GM21825 (cell line): ENCODE data around the gene ANAPC2.

ENCODE experiments used
- ATAC-seq: cut with Tn5 transposase; IDR thresholded peaks from one replicate; pipeline ENCODE4 v1.9.1; 2021; ENCODE audit warnings: mild to moderate bottlenecking, moderate library complexity; ENCODE audit not compliant: unreplicated experiment

The ANAPC2 gene

DNA sequence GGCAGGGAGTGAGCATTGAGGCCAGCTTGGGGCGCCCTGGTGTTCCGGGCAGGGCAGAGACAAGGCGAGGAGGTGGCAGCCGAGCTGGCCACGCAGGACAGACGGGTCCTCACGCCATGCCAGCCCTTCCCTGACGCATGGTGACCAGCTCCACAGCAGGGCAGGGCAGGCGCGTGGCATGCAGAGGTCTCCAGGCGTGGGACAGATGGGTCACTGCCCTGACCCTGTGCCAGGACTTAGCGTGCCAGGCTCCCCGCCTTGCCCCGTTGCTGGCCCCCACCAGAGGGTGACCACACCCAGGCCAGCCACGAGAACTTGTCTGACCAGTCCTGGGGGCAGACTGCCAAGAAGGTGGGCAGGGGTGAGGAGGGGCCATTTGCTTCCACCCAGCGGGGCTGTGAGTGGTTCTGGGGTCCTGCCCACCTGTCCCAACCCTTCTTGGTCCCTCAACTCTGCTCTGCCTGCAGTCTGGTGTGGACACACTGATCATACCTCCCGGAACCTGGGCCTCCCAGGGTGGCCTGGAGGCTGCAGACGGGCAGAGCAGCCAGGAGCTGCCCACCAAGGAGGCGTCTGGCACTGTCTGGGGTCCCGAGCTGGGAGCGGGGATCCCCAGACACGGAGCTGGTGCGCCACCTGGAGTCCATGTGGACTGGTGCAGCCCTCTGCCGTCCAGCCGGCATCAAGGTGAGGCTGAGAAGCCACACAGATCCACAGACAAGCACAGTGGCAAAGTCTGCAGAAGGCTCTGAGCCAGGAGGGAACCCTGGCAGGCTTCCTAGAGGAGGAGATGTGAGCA is 38.9 kb upstream of the ANAPC2 start, which contains the start of gene RNF224:
RNF224 (plus strand) TSS at position 449 of the 799 bp plus-strand sequence. CDS start 834 bp downstream, outside the sequence.
- no peak for ATAC-seq

DNA sequence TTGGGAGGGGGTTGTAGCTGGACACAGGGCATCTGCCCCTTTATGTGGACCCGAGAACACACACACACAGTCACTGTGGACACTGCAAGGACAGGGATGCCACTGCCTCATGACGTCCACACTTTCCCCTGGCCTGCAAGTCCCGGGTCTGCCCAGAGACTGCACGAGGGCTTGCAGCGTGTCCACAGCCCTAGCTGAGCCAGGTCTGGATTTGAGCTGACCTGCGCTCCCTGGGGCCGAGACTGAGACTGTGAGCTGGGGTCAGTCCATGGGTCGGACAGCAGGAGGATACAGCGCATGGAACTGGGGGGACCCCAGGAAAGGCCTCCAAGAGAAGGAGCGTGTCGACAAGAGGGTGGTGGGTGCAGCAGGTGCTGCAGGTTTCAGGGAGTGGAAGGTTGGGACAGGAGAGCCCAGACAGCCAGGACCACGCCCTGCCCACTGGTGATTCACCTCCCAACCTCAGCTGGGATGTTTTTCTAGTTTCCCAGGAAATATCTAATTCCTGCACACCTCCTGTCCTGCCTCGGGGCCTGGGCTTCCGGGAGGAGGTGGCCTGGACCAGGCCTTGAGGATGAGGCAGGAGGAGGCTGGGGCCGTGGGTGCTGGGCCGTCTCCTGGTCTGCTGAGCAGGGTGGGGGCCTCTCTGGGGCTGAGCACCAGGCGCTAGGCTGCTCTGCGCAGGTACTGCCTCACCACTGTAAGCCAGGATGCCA is 38.1 kb upstream of the ANAPC2 start:
- no peak for ATAC-seq

GRCh38 chr9:137225699-137226331 is 37.5 kb upstream of the ANAPC2 start:
- no peak for ATAC-seq

GRCh38 chr9:137224830-137225694 is 36.7 kb upstream of the ANAPC2 start, which contains the start of gene CYSRT1:
TSS of gene CYSRT1 (plus strand) at chr9:137225174. CDS start at chr9:137225622, 448 bp downstream.
- ATAC-seq, result no peak

DNA sequence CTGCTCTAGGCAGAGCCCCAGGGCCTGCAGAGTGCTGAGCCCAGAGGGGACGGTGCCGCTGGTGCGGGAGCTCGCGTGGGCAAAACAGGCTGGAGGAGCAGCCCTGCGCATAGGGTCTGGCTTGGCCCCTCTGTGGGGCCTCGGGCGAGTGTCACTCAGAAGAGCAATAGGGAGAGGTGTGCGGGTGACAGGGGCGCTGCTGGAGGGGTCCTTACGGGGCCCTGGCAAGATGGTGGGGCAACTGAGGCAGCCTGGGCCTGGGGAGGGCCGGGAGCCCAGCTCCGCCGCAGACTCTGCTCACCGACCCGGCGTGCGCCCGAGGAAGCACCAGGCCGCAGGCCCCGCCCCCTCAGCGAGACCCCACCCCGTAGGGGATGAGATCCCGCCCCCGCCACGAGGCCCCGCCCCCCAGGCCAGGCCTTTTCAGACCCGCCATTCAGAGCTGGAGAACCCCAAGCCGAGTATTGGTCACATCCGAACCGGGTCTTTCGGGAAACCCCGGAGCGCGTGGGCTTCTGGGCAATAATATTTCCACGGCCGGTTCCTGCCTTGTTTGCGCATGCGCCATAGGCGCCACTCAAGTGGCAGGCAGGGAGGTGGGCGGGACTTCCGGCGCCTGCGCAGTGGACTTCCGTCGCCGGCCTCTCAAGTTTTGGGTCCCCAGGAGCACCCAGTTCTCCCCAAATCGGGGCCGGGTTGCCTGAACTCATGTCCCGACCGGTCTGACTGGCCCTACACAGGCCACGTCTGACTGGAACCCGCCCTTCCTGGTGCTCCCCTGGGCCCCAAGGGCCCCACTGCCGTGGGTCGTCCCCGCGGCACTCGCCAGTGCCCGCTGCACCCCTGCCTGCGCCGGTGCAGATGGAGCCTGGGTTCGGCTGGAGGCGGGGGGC is 35.0 kb upstream of the ANAPC2 start:
- ATAC-seq, result peak; percentile 51

- ATAC-seq, result no peak
These were observed 34.1 kb upstream of the ANAPC2 start, which contains the start of gene RNF208 for GRCh38 chr9:137222190-137223077. TSS of gene RNF208 (minus strand) at chr9:137222240. CDS start at chr9:137221212, 1,028 bp downstream.

DNA sequence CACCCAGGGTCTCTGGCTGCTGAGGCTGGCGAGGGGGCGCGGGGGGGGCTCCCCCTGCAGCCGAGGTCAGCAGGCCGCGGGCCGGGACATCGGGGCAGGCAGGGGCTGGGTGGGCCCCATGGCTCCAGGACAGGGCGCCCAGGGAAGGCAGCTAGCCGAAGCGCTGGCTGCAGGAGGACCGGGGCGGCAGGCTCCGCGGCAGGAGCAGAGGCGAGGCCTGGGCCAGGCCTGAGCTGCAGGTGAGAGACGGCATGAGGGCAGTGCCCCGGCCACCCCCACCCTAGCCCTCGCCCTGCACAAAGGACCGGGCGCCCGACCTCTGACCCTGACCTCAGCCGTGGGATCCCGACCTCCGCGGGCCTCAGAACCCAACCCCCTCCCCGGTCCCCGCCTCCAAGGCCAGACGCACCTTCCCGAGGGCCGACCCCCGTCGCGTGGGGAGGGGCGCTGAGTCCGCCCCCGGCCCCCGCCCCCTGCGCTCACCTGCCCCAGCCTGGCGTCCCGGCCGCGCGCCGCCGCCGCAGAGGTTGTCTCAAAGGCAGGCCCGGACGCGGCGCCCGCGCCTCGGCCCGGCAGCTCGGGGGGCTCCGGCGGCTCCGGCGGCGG is 33.2 kb upstream of the ANAPC2 start:
- no peak for ATAC-seq

DNA sequence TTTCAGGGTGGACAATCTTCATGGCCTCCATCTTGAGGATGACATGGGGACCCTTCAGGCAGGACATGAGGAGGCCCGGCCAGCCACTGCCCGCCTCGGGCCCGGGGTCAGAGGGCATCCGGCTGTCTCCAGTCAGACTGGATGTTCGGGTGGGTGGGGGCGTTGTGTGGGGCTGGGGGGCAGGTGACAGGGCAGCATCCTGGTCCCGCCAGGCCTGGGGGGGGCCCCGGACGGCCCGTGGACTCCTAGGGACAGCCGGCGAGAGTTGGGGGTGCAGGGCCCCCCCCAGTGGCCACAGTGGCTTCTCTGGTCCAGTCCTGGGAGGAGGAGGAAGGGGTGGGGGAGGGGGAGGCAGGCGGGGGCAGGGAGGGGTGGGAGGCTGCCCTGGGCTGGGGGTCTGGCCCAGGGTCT is 32.7 kb upstream of the ANAPC2 start:
- ATAC-seq, result no peak

DNA sequence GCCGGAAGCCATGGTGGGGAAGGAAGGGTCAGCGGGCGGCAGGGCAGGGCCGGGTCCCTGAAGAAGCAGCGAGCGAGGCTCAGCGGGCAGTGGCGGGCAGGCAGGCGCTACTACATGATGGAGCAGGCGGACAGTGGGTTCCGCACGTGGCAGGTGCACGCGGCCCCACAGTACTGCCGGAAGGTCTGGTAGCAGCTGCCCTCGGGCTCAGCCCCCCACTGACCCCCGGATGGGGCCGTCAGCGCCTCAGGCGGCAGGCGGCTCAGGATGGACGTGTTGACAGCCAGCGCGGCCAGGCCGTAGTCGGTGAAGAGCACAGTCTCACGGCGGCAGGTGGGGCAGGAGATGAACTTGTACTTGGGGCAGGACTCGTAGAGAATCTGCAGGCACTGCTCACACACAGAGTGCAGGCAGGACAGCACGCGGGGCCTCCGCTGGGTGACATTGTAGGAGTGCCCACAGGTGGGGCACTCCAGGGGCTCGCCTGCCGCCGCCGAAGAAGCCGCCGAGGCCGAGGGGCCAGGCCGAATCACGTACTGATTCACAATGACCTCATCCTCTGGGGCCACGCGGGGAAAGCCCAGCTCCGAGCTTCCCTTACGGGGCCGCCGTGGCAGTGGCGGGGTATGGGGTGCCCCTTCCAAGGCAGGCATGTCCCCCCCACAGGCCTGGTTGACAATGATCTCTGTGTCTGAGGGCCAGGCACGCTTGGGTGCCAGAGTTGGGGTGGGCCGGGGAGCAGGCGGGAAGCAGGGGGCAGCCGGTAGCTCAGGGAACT is 32.1 kb upstream of the ANAPC2 start:
- no peak for ATAC-seq

GRCh38 chr9:137219757-137220316 is 31.5 kb upstream of the ANAPC2 start:
- no peak for ATAC-seq

DNA sequence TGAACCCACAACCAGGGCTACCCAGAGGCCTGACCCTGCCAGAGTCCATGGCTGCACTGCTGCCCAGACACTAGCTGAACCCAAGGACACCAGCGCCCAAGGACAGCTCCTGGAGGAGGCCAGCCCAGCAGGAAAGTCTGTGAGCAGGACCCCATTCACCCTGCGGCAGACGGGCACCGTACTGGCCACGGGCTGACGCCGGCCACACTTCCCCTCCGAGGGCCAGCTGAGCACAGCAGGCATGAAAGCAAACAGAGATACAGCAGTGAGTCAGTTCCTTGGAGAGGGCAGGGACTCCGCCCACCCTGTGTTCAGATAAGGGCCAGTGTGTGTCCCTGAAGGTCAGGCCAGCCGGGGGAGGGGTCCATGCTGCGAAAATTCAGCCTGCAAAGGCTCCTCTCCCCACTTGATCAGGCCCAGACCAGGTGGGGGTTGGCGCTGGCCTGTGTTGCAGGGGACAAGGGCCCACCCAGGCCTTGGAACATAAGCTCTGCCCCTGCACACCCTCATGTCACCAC is 30.5 kb upstream of the ANAPC2 start:
- no peak for ATAC-seq

DNA sequence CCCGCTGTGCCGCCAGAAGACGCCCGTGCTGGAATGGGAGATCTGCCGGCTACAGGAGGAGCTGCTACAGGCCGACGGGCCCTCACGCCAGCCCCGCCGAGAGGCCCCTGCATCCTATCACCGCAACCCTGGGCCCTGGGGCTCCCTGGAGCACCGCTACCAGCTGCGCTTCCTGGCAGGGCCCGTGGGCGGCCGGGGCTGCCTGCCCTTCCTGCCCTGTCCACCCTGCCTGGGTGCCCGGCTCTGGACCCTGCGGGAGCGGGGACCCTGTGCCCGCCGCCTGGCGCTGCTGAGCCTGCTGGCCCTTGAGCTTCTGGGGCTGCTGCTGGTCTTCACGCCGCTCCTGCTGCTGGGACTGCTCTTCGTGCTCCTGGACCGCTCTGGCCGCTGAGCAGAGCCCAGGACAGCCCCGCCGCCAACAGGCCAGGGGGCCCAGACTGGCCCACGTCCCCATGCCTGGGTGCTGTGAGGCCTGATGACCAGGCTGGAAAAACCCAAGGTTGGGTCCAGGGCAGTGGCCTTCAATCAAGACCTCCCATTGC is 29.9 kb upstream of the ANAPC2 start:
- no peak for ATAC-seq

- ATAC-seq, result no peak
These were observed 29.2 kb upstream of the ANAPC2 start for GRCh38 chr9:137217276-137218211.

DNA sequence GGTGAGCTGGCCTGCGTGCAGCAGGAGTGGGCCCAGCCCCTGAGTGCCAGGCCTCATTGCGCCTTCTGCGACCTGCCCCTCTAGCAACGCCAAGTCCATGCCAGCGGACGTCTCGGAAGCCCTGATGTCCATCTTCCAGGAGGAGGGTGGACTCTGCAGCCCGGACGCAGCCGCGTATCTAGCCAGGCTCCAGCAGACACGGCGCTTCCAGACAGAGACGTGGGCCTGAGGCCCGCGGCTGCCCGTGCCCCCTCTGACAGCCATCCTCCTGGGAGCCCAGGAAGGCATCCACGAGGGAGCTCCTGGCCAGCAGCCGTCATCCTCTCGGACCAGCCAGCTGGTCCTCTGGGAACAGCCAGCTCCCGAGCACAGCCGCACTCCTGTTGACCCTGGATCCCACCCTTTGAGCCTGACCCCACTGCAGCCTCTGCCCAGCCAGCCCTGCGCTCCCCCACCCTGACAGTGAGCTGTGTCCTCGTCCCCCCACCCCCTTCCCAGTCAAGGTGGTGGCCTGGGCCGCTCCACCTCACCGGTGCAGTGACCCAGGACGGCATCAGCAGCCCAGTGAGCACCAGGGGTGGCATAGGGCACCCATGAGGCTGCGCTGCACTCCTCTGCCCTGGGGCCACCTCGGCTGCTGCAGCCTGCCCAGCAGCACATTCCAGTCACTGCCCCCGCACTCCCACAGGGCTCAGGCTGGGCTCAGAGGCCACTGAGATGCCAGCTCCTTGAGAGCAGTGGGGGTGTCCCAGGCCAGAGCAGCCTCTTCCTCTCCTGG is 28.0 kb upstream of the ANAPC2 start:
- no peak for ATAC-seq
